ENCODE data around the gene NBDY.
"Not testable (repeated sequence)": the region's sequence is repeated elsewhere in the genome, so short reads cannot be mapped to it uniquely, and the experiment has no call there.

NBDY gene

GRCh38 chrX:56772675-56773521 is 43.9 kb downstream of the NBDY start:
- not testable (repeated sequence) for H3K9me3 Mint-ChIP-seq; H3K27me3 Mint-ChIP-seq; H3K4me3 Mint-ChIP-seq; H3K36me3 Mint-ChIP-seq (ENCODE audit: low read depth); H3K27ac Mint-ChIP-seq; H3K4me1 Mint-ChIP-seq (ENCODE audit: low read depth)

- H3K4me1 Mint-ChIP-seq (ENCODE audit: low read depth); H3K4me3 Mint-ChIP-seq; H3K36me3 Mint-ChIP-seq (ENCODE audit: low read depth); H3K27ac Mint-ChIP-seq; H3K27me3 Mint-ChIP-seq; H3K9me3 Mint-ChIP-seq: not testable (repeated sequence)
These were observed 44.5 kb downstream of the NBDY start for GRCh38 chrX:56773522-56774060.

GRCh38 chrX:56778099-56778923 is 49.3 kb downstream of the NBDY start:
- not testable (repeated sequence) for H3K27ac Mint-ChIP-seq; H3K27me3 Mint-ChIP-seq; H3K4me3 Mint-ChIP-seq; H3K9me3 Mint-ChIP-seq; H3K36me3 Mint-ChIP-seq (ENCODE audit: low read depth)
- peaks cover 23% of the 10 kb centered on the region for H3K4me1 Mint-ChIP-seq (ENCODE audit: low read depth)

- not testable (repeated sequence) for H3K36me3 Mint-ChIP-seq (ENCODE audit: low read depth); H3K27ac Mint-ChIP-seq; H3K9me3 Mint-ChIP-seq; H3K27me3 Mint-ChIP-seq; H3K4me3 Mint-ChIP-seq
- H3K4me1 Mint-ChIP-seq (ENCODE audit: low read depth): peaks cover 23% of the 10 kb centered on the region
These were observed 50.0 kb downstream of the NBDY start for GRCh38 chrX:56778924-56779468.

- H3K27ac Mint-ChIP-seq; H3K36me3 Mint-ChIP-seq (ENCODE audit: low read depth); H3K9me3 Mint-ChIP-seq; H3K4me3 Mint-ChIP-seq; H3K27me3 Mint-ChIP-seq: not testable (repeated sequence)
- peaks cover 23% of the 10 kb centered on the region for H3K4me1 Mint-ChIP-seq (ENCODE audit: low read depth)
These were observed 51.9 kb downstream of the NBDY start for GRCh38 chrX:56780681-56781649.

GRCh38 chrX:56782352-56782751 is 53.3 kb downstream of the NBDY start:
- peak overlapping the region; percentile 87 for H3K27ac Mint-ChIP-seq

GRCh38 chrX:56782791-56783449 is 53.9 kb downstream of the NBDY start:
- no peaks in the 10 kb centered on the region for H3K9me3 Mint-ChIP-seq
- no peaks in the 10 kb centered on the region for H3K27me3 Mint-ChIP-seq
- H3K27ac Mint-ChIP-seq: peak overlapping the region; percentile 24
- peaks cover 14% of the 10 kb centered on the region for H3K36me3 Mint-ChIP-seq (ENCODE audit: low read depth)
- peaks cover 33% of the 10 kb centered on the region for H3K4me1 Mint-ChIP-seq (ENCODE audit: low read depth)
- no peak overlapping the region for H3K4me3 Mint-ChIP-seq

More at GRCh38 chrX:56782352-56782751, 53.3 kb downstream of the NBDY start:
- Mint-ChIP-seq H3K9me3 (no peaks in the 10 kb centered on the region), H3K36me3 (ENCODE audit: low read depth) (peaks cover 14% of the 10 kb centered on the region), H3K4me1 (ENCODE audit: low read depth) (peaks cover 33% of the 10 kb centered on the region), H3K27me3 (no peaks in the 10 kb centered on the region), H3K4me3 (no peak overlapping the region)

- Mint-ChIP-seq H3K4me3 (no peak overlapping the region), H3K27me3 (no peaks in the 10 kb centered on the region), H3K27ac (no peak overlapping the region), H3K36me3 (ENCODE audit: low read depth) (peaks cover 14% of the 10 kb centered on the region), H3K4me1 (ENCODE audit: low read depth) (peaks cover 33% of the 10 kb centered on the region), H3K9me3 (no peaks in the 10 kb centered on the region)
These were observed 54.4 kb downstream of the NBDY start for GRCh38 chrX:56783450-56783831.

- Mint-ChIP-seq H3K27ac (no peak overlapping the region), H3K36me3 (ENCODE audit: low read depth) (peaks cover 14% of the 10 kb centered on the region), H3K4me3 (no peak overlapping the region), H3K9me3 (no peaks in the 10 kb centered on the region), H3K27me3 (no peaks in the 10 kb centered on the region), H3K4me1 (ENCODE audit: low read depth) (peaks cover 33% of the 10 kb centered on the region)
These were observed 55.1 kb downstream of the NBDY start for GRCh38 chrX:56783996-56784620.

- H3K27me3 Mint-ChIP-seq: no peaks in the 10 kb centered on the region
- H3K4me1 Mint-ChIP-seq (ENCODE audit: low read depth): peaks cover 33% of the 10 kb centered on the region
- H3K4me3 Mint-ChIP-seq: no peak overlapping the region
- peaks cover 14% of the 10 kb centered on the region for H3K36me3 Mint-ChIP-seq (ENCODE audit: low read depth)
- H3K27ac Mint-ChIP-seq: no peak overlapping the region
- no peaks in the 10 kb centered on the region for H3K9me3 Mint-ChIP-seq
These were observed 55.6 kb downstream of the NBDY start for GRCh38 chrX:56784666-56785065.

- no peaks in the 10 kb centered on the region for H3K27me3 Mint-ChIP-seq
- H3K27ac Mint-ChIP-seq: no peak overlapping the region
- H3K9me3 Mint-ChIP-seq: no peaks in the 10 kb centered on the region
- H3K4me1 Mint-ChIP-seq (ENCODE audit: low read depth): peaks cover 33% of the 10 kb centered on the region
- peaks cover 19% of the 10 kb centered on the region for H3K36me3 Mint-ChIP-seq (ENCODE audit: low read depth)
- no peak overlapping the region for H3K4me3 Mint-ChIP-seq
These were observed 56.4 kb downstream of the NBDY start for GRCh38 chrX:56785442-56785841.

GRCh38 chrX:56786889-56787733 is 58.1 kb downstream of the NBDY start:
- no peak overlapping the region for H3K4me3 Mint-ChIP-seq
- no peak overlapping the region for H3K27ac Mint-ChIP-seq
- H3K4me1 Mint-ChIP-seq (ENCODE audit: low read depth): peaks cover 31% of the 10 kb centered on the region
- H3K9me3 Mint-ChIP-seq: no peaks in the 10 kb centered on the region
- H3K36me3 Mint-ChIP-seq (ENCODE audit: low read depth): peaks cover 24% of the 10 kb centered on the region
- H3K27me3 Mint-ChIP-seq: no peaks in the 10 kb centered on the region

GRCh38 chrX:56787734-56788152 is 58.7 kb downstream of the NBDY start:
- Mint-ChIP-seq H3K36me3 (ENCODE audit: low read depth) (peaks cover 23% of the 10 kb centered on the region), H3K27ac (no peak overlapping the region), H3K4me3 (no peak overlapping the region), H3K4me1 (ENCODE audit: low read depth) (peaks cover 29% of the 10 kb centered on the region), H3K27me3 (no peaks in the 10 kb centered on the region), H3K9me3 (no peaks in the 10 kb centered on the region)
